HepG2 (cell line): ENCODE measurements around the gene ARIH2.

Experiments used
- EZH2 ChIP-seq: conservative IDR thresholded peaks from 2 replicates; pipeline ENCODE4 v1.6.1; 2012; ENCODE audit warnings: mild to moderate bottlenecking, low read depth, low read length, moderate library complexity
- HDAC6 ChIP-seq: fragments of 200-600 bp; sonication (generic); IDR thresholded peaks from 2 replicates; pipeline ENCODE4 v1.7.0; 2017; ENCODE audit warnings: mild to moderate bottlenecking, antibody characterized with exemption, low read length, low read depth
- MAZ ChIP-seq, 2 experiments: sonication (generic) in 1 of 2; formaldehyde crosslinking in 1 of 2; IDR thresholded peaks; 2 replicates each; pipeline versions ENCODE4 v1.5.0 to v1.6.1; 2012 to 2020; ENCODE audit warnings: low read depth in 2 of 2, mild to moderate bottlenecking in 2 of 2, borderline replicate concordance in 1 of 2, improper control_type of control experiment in 1 of 2, low read length in 1 of 2, missing genetic modification reagents in 1 of 2, moderate library complexity in 1 of 2
- TF ChIP-seq, protein P1 (sequence below): IDR thresholded peaks from 2 replicates; pipeline ENCODE4 v1.6.1; 2012; ENCODE audit warnings: inconsistent platforms
- TF ChIP-seq, protein P2 (sequence below): sonication (generic); formaldehyde crosslinking; IDR thresholded peaks from 2 replicates; pipeline ENCODE4 v1.4.0; 2020; ENCODE audit warnings: mild to moderate bottlenecking, missing genetic modification reagents

DNA sequence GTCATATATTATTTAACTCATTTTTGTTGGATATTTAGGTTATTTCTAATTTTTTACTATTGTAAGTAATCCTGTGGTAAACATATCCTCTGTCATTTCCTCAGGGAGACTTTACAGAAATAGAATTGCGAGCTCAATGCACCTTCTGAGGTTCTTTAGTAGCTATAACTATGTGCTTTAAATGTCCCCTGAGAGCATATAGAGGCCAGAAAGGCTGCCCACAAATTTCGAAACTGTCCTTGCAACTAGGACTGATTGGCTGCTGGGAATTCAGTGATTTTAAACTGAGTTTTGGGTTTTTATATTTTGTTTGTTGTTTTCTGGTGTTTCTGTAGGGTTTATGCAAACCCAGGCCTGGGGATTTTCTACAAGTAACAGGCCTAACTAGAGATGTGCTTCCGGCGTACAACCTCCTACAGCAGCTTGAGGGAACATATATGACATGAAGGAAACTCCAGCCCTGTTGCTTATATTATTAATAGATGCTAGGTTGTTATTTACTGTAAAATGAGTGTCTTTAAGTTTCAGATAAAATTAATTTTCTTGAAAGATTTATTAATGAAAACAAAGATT, 42.3 kb downstream of the ARIH2 start:
- TF ChIP-seq, protein P1, sequence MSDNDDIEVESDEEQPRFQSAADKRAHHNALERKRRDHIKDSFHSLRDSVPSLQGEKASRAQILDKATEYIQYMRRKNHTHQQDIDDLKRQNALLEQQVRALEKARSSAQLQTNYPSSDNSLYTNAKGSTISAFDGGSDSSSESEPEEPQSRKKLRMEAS = no peak
- no peak for TF ChIP-seq EZH2
- TF ChIP-seq, protein P2, sequence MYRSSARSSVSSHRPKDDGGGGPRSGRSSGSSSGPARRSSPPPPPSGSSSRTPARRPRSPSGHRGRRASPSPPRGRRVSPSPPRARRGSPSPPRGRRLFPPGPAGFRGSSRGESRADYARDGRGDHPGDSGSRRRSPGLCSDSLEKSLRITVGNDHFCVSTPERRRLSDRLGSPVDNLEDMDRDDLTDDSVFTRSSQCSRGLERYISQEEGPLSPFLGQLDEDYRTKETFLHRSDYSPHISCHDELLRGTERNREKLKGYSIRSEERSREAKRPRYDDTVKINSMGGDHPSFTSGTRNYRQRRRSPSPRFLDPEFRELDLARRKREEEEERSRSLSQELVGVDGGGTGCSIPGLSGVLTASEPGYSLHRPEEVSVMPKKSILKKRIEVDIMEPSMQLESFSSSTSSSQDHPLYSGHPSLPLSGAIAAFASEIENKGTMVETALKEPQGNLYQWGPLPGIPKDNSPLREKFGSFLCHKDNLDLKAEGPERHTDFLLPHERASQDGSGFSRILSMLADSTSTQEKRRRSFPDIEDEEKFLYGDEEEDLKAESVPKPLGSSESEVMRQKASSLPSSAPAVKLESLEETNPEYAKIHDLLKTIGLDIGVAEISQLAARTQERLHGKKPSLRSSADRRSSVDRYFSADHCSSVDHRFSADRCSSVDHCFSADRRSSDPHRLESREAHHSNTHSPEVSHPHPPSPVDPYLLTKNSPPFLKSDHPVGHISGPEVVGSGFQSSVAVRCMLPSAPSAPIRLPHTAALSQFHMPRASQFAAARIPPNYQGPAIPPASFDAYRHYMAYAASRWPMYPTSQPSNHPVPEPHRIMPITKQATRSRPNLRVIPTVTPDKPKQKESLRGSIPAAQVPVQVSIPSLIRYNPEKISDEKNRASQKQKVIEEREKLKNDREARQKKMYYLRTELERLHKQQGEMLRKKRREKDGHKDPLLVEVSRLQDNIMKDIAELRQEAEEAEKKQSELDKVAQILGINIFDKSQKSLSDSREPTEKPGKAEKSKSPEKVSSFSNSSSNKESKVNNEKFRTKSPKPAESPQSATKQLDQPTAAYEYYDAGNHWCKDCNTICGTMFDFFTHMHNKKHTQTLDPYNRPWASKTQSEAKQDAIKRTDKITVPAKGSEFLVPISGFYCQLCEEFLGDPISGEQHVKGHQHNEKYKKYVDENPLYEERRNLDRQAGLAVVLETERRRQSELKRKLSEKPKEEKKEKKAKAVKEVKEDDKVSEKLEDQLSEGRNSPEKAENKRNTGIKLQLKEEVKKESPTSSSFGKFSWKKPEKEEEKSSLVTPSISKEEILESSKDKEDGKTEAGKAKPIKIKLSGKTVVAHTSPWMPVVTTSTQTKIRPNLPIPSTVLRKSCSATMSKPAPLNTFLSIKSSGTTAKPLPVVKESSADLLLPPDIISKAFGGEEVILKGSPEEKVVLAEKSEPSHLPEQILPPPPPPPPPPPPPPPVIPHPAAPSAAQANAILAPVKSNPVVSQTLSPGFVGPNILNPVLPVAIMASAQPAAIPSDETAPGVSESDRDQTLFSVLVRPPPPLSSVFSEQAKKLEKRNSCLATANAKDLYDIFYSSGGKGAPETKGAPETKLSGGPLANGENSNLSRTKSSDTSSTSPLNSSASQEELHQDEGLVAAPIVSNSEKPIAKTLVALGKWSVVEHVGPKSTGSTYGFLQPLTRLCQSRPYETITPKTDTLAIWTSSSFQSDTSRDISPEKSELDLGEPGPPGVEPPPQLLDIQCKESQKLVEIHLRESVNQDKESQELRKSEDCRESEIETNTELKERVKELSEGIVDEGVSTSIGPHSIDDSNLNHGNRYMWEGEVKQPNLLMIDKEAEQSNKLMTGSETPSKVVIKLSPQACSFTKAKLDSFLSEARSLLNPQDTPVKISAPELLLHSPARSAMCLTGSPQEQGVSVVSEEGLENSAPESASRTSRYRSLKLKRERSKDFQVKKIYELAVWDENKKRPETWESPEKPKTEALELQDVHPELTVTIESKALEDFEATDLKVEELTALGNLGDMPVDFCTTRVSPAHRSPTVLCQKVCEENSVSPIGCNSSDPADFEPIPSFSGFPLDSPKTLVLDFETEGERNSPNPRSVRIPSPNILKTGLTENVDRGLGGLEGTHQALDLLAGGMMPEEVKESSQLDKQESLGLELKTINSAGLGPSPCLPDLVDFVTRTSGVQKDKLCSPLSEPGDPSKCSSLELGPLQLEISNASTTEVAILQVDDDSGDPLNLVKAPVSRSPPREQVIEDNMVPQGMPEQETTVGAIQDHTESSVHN (CRISPR knock-in tag) = no peak
- TF ChIP-seq MAZ (IDR thresholded peaks at IDR 0.05; ENCODE audit: borderline replicate concordance, low read depth, low read length) = no peak
- TF ChIP-seq MAZ (CRISPR knock-in tag; IDR thresholded peaks at IDR 0.05; ENCODE audit: low read depth) = no peak
- TF ChIP-seq HDAC6 = no peak
